Mesenchymal stem cell (in vitro differentiated cells and primary cell): Measurements from ENCODE around the gene PTN.

Source experiments
- DNase-seq: peaks from one replicate; pipeline ENCODE4 v3.0.0-alpha.2; 2013
- H2AFZ ChIP-seq: one replicate; pipeline ENCODE4 v1.6.1; 2013; ENCODE audit warnings: low read depth, mild to moderate bottlenecking, control low read depth, inconsistent platforms, low read length, moderate library complexity
- H2AK5ac ChIP-seq: 2 replicates; pipeline ENCODE4 v1.6.1; 2013; ENCODE audit warnings: low read length, moderate library complexity, mild to moderate bottlenecking, inconsistent platforms; ENCODE audit not compliant: severe bottlenecking
- H2BK120ac ChIP-seq: one replicate; pipeline ENCODE4 v1.6.1; 2013; ENCODE audit warnings: low read depth, mild to moderate bottlenecking, inconsistent platforms, low read length, moderate library complexity
- H2BK12ac ChIP-seq, 2 experiments: one replicate each; pipeline ENCODE4 v1.6.1; 2013; ENCODE audit warnings: inconsistent platforms in 2 of 2, low read length in 2 of 2, mild to moderate bottlenecking in 2 of 2, moderate library complexity in 2 of 2, control low read depth in 1 of 2
- H2BK15ac ChIP-seq: one replicate; pipeline ENCODE4 v1.6.1; 2013; ENCODE audit warnings: mild to moderate bottlenecking, low read depth, inconsistent platforms; ENCODE audit not compliant: poor library complexity, severe bottlenecking
- H2BK5ac ChIP-seq: 2 replicates; pipeline ENCODE4 v1.6.1; 2013; ENCODE audit warnings: low read depth, mild to moderate bottlenecking, low read length, control low read depth, inconsistent platforms; ENCODE audit not compliant: poor library complexity, severe bottlenecking
- H3K14ac ChIP-seq, 2 experiments: one replicate each; pipeline ENCODE4 v1.6.1; 2013; ENCODE audit warnings: inconsistent platforms in 2 of 2, low read length in 2 of 2, control low read depth in 1 of 2, mild to moderate bottlenecking in 1 of 2, moderate library complexity in 1 of 2
- H3K18ac ChIP-seq, 2 experiments: one replicate each; pipeline ENCODE4 v1.6.1; 2013; ENCODE audit warnings: inconsistent platforms in 2 of 2, low read length in 2 of 2, control low read depth in 1 of 2, low read depth in 1 of 2, mild to moderate bottlenecking in 1 of 2
- H3K23ac ChIP-seq, 2 experiments: one replicate each; pipeline ENCODE4 v1.6.1; 2013; ENCODE audit warnings: inconsistent platforms in 2 of 2, low read length in 2 of 2, mild to moderate bottlenecking in 2 of 2, moderate library complexity in 2 of 2, control low read depth in 1 of 2
- H3K27ac ChIP-seq: 2 replicates; pipeline ENCODE4 v1.5.1; 2013; ENCODE audit warnings: mild to moderate bottlenecking, moderate library complexity, low read length, control low read depth, inconsistent platforms; ENCODE audit not compliant: poor library complexity, severe bottlenecking
- H3K27me3 ChIP-seq, 2 experiments: 2 replicates each; pipeline versions ENCODE4 v1.6.1 to v1.7.0; 2013; ENCODE audit warnings: low read length in 2 of 2, mild to moderate bottlenecking in 2 of 2, moderate library complexity in 2 of 2, control low read depth in 1 of 2, inconsistent platforms in 1 of 2; ENCODE audit not compliant: control insufficient read depth in 1 of 2, insufficient read depth in 1 of 2
- H3K36me3 ChIP-seq, 2 experiments: 2 replicates each; pipeline versions ENCODE4 v1.6.1 to v1.7.0; 2013; ENCODE audit warnings: low read length in 2 of 2, control low read depth in 1 of 2, inconsistent platforms in 1 of 2, low read depth in 1 of 2, mild to moderate bottlenecking in 1 of 2; ENCODE audit not compliant: insufficient read depth in 2 of 2, control insufficient read depth in 1 of 2
- H3K4ac ChIP-seq, 2 experiments: one replicate each; pipeline ENCODE4 v1.6.1; 2013; ENCODE audit warnings: inconsistent platforms in 2 of 2, low read length in 2 of 2, mild to moderate bottlenecking in 2 of 2, moderate library complexity in 2 of 2, control low read depth in 1 of 2, low read depth in 1 of 2
- H3K4me1 ChIP-seq: 2 replicates; pipeline ENCODE4 v1.6.1; 2013; ENCODE audit warnings: low read depth, low read length, control low read depth; ENCODE audit not compliant: control insufficient read depth, insufficient read depth
- H3K4me2 ChIP-seq: 2 replicates; pipeline ENCODE4 v1.6.1; 2013; ENCODE audit warnings: low read length, mild to moderate bottlenecking, inconsistent platforms; ENCODE audit not compliant: poor library complexity, severe bottlenecking
- H3K4me3 ChIP-seq, 2 experiments: 2 replicates each; pipeline versions ENCODE4 v1.5.1 to v1.7.0; 2013; ENCODE audit warnings: low read length in 2 of 2, mild to moderate bottlenecking in 2 of 2, control low read depth in 1 of 2, low read depth in 1 of 2; ENCODE audit not compliant: insufficient read depth in 1 of 2
- H3K79me1 ChIP-seq: replicated peaks from 2 replicates; pipeline ENCODE4 v1.6.1; 2013; ENCODE audit warnings: mild to moderate bottlenecking, control low read depth, low read length, inconsistent platforms; ENCODE audit not compliant: poor library complexity, severe bottlenecking
- H3K9ac ChIP-seq: 2 replicates; pipeline ENCODE4 v1.7.0; 2013; ENCODE audit warnings: mild to moderate bottlenecking, low read length, moderate library complexity
- H3K9me3 ChIP-seq: 2 replicates; pipeline ENCODE4 v1.7.0; 2013; ENCODE audit warnings: mild to moderate bottlenecking, low read length; ENCODE audit not compliant: control insufficient read depth
- H4K8ac ChIP-seq: one replicate; pipeline ENCODE4 v1.6.1; 2013; ENCODE audit warnings: inconsistent platforms, mild to moderate bottlenecking, low read length, moderate library complexity
- H4K91ac ChIP-seq: one replicate; pipeline ENCODE4 v1.6.1; 2013; ENCODE audit warnings: mild to moderate bottlenecking, low read length, inconsistent platforms
- WGBS: methylation state at CpG from one replicate; pipeline ENCODE4 v1.1.7; 2013; ENCODE audit warnings: mixed read lengths; 5-methylcytosine and 5-hydroxymethylcytosine counted together

The PTN gene

GRCh38 chr7:137337902-137338301 lies 5.6 kb downstream of the PTN start:
- H4K91ac ChIP-seq: no peak overlapping the region
- H2AFZ ChIP-seq: no peak overlapping the region
- no peak overlapping the region for H3K18ac ChIP-seq
- H3K23ac ChIP-seq: no peak overlapping the region
- H3K9ac ChIP-seq: no peak overlapping the region
- H3K4ac ChIP-seq: no peak overlapping the region
- H3K36me3 ChIP-seq: no peaks in the 10 kb centered on the region
- no peak overlapping the region for H4K8ac ChIP-seq
- peak overlapping the region in 1 of 2 experiments; percentile 32 for H3K14ac ChIP-seq
- H3K4me3 ChIP-seq: no peak overlapping the region
- no peak overlapping the region for H2BK15ac ChIP-seq
- 50% methylated on average over 1 of the region's 2 CpGs for WGBS
- DNase-seq: no peak
- H2BK120ac ChIP-seq: no peak overlapping the region
- H2BK12ac ChIP-seq: no peak overlapping the region
- H2BK5ac ChIP-seq: no peak overlapping the region
- no peaks in the 10 kb centered on the region for H3K9me3 ChIP-seq
- no peaks in the 10 kb centered on the region for H3K79me1 ChIP-seq
- no peak overlapping the region for H3K27ac ChIP-seq
- no peak overlapping the region for H2AK5ac ChIP-seq
- no peak overlapping the region for H3K4me2 ChIP-seq
- no peaks in the 10 kb centered on the region for H3K4me1 ChIP-seq
- H3K27me3 ChIP-seq: no peaks in the 10 kb centered on the region

- Histone ChIP-seq H3K4me1 (no peaks in the 10 kb centered on the region), H3K9me3 (no peaks in the 10 kb centered on the region), H3K4ac (no peak overlapping the region), H3K4me2 (no peak overlapping the region), H3K9ac (no peak overlapping the region), H2BK15ac (no peak overlapping the region), H2BK12ac (no peak overlapping the region), H2AFZ (no peak overlapping the region), H3K79me1 (no peaks in the 10 kb centered on the region), H3K23ac (no peak overlapping the region), H4K91ac (no peak overlapping the region), H3K18ac (no peak overlapping the region), H2BK5ac (no peak overlapping the region), H4K8ac (no peak overlapping the region), H2BK120ac (no peak overlapping the region), H3K4me3 (no peak overlapping the region), H3K27me3 (no peaks in the 10 kb centered on the region), H3K14ac (no peak overlapping the region), H3K27ac (no peak overlapping the region), H3K36me3 (no peaks in the 10 kb centered on the region), H2AK5ac (no peak overlapping the region)
- WGBS: 93% methylated on average over 4 of the region's 4 CpGs
- DNase-seq: no peak
Observed at GRCh38 chr7:137335814-137336213, 7.7 kb downstream of the PTN start.

GRCh38 chr7:137331378-137331777 lies 12.2 kb downstream of the PTN start:
- Histone ChIP-seq H3K9me3 (no peaks in the 10 kb centered on the region), H3K4me2 (no peak overlapping the region), H4K8ac (no peak overlapping the region), H2BK120ac (no peak overlapping the region), H3K27me3 (no peaks in the 10 kb centered on the region), H2BK15ac (no peak overlapping the region), H3K4ac (no peak overlapping the region), H2BK12ac (no peak overlapping the region), H3K79me1 (no peaks in the 10 kb centered on the region), H3K14ac (no peak overlapping the region), H2AFZ (no peak overlapping the region), H3K23ac (no peak overlapping the region), H4K91ac (no peak overlapping the region), H3K4me1 (no peaks in the 10 kb centered on the region), H3K27ac (no peak overlapping the region), H3K4me3 (no peak overlapping the region), H2BK5ac (no peak overlapping the region), H3K9ac (peak overlapping the region; percentile 12), H2AK5ac (no peak overlapping the region), H3K36me3 (no peaks in the 10 kb centered on the region), H3K18ac (no peak overlapping the region)
- WGBS: 84% methylated on average over 8 of the region's 8 CpGs
- no peak for DNase-seq

GRCh38 chr7:137329411-137329810 lies 14.1 kb downstream of the PTN start:
- Histone ChIP-seq H3K14ac (peak overlapping the region in 1 of 2 experiments; percentile 55), H2AK5ac (no peak overlapping the region), H2BK5ac (no peak overlapping the region), H4K91ac (no peak overlapping the region), H3K36me3 (no peaks in the 10 kb centered on the region), H3K18ac (no peak overlapping the region), H3K79me1 (no peaks in the 10 kb centered on the region), H4K8ac (no peak overlapping the region), H2BK15ac (no peak overlapping the region), H3K4ac (no peak overlapping the region), H2BK12ac (no peak overlapping the region), H3K9me3 (no peaks in the 10 kb centered on the region), H3K9ac (no peak overlapping the region), H2AFZ (no peak overlapping the region), H3K4me3 (no peak overlapping the region), H2BK120ac (no peak overlapping the region), H3K4me1 (no peaks in the 10 kb centered on the region), H3K23ac (no peak overlapping the region), H3K27ac (no peak overlapping the region), H3K27me3 (no peaks in the 10 kb centered on the region), H3K4me2 (no peak overlapping the region)
- no peak for DNase-seq
- WGBS: 88% methylated on average over 1 of the region's 1 CpG
